Upper lobe of left lung (tissue), 6 donors: ENCODE measurements around the gene CDS2. TPM values are rescaled to one million over a fixed set of nuclear protein-coding genes. Genes with fewer than 3 reads are reported as not detected.

ENCODE experiments used
- ATAC-seq, 2 donors: fragments of 200-7000 bp; cut with Tn5 transposase; one replicate each; pipeline ENCODE4 v1.9.1; 2022; ENCODE audit warnings: mild to moderate bottlenecking in 2 of 2, moderate library complexity in 2 of 2; ENCODE audit not compliant: low FRiP score in 2 of 2
- DNase-seq, 2 donors: peaks; one replicate each; pipeline ENCODE4 v3.0.0-alpha.2; 2019 to 2020
- H3K27ac ChIP-seq, 4 donors: fragments of 200-600 bp; sonication (generic); one replicate each; pipeline ENCODE4 v1.5.1; 2016 to 2019
- H3K27me3 ChIP-seq, 4 donors: fragments of 200-600 bp; sonication (generic); one replicate each; pipeline ENCODE4 v1.5.1; 2017 to 2019
- H3K36me3 ChIP-seq, 4 donors: fragments of 200-600 bp; sonication (generic); one replicate each; pipeline ENCODE4 v1.5.1; 2016 to 2019
- H3K4me1 ChIP-seq, 4 donors: fragments of 200-600 bp; sonication (generic); one replicate each; pipeline ENCODE4 v1.5.1; 2018 to 2019
- H3K4me3 ChIP-seq, 4 donors: fragments of 200-600 bp; sonication (generic); one replicate each; pipeline ENCODE4 v1.5.1; 2017 to 2019; ENCODE audit warnings: mild to moderate bottlenecking in 2 of 4, moderate library complexity in 1 of 4
- H3K9me3 ChIP-seq, 4 donors: fragments of 200-600 bp; sonication (generic); one replicate each; pipeline ENCODE4 v1.5.1; 2018 to 2019
- CTCF ChIP-seq, 6 experiments: fragments of 450-650 bp in 4 of 6; fragments of 200-600 bp in 2 of 6; sonication (generic) in 2 of 6; IDR thresholded peaks; one replicate each; pipeline ENCODE4 v1.5.1; 2016 to 2019; ENCODE audit warnings: antibody characterized with exemption in 6 of 6
- EP300 ChIP-seq, 4 donors: sonication (generic); formaldehyde crosslinking; IDR thresholded peaks; one replicate each; pipeline ENCODE4 v1.5.1; 2017; ENCODE audit warnings: antibody characterized with exemption in 4 of 4, control low read depth in 2 of 4
- POLR2A ChIP-seq, 4 donors: fragments of 450-650 bp; IDR thresholded peaks; one replicate each; pipeline ENCODE4 v1.5.1; 2016 to 2017; ENCODE audit warnings: antibody characterized with exemption in 4 of 4, mild to moderate bottlenecking in 2 of 4
- POLR2AphosphoS5 ChIP-seq, 2 donors: sonication (generic); formaldehyde crosslinking; IDR thresholded peaks; one replicate each; pipeline ENCODE4 v1.5.1; 2017; ENCODE audit warnings: antibody characterized with exemption in 2 of 2
- WGBS, 2 donors: methylation state at CpG; one replicate each; pipeline ENCODE4 v1.1.5; 2017 to 2018; 5-methylcytosine and 5-hydroxymethylcytosine counted together
- total RNA-seq, 6 donors: library from RNA; depleted of rRNA in 4 of 6; stranded (reverse); fragments of >200 nt in 4 of 6; gene quantifications; one replicate each; pipeline versions ENCODE4 v1.1.0 to v1.2.1, GENCODE V29; 2016 to 2021
- donor health status: DM: no; HTN: no; CAD: no; lungs with moderate emphysema.
- donor health status: DM: no; HTN: yes; CAD: no; lungs with severe emphysema.

Gene CDS2
- total RNA-seq, 6 donors from 2014 or later = 26.2 to 64.0 (median 40.6) TPM

GRCh38 chr20:5127204-5127858 lies 523 bp downstream of the CDS2 start:
- WGBS, 2 donors = 0% methylated on average over 12 to 17 of the region's 44 CpGs
- DNase-seq = peak; percentile 44 to 62
- ATAC-seq = peak; percentile 27

GRCh38 chr20:5127859-5128424 lies 1.1 kb downstream of the CDS2 start:
- Histone ChIP-seq H3K27me3 (no peaks in the 10 kb centered on the region), H3K4me1 (peaks cover 22 to 48% (median 34%) of the 10 kb centered on the region in 4 donors), H3K36me3 (no peaks in the 10 kb centered on the region), H3K9me3 (no peaks in the 10 kb centered on the region), H3K4me3 (peak overlapping the region; percentile 65 to 100 (median 92)), H3K27ac (peak overlapping the region; percentile 91 to 99 (median 97))
- DNase-seq = peak in 1 of 2 donors; percentile 30
- no peak for ATAC-seq
- WGBS, 2 donors = 23 to 26% methylated on average over 6 of the region's 6 CpGs
- TF ChIP-seq POLR2AphosphoS5 (IDR thresholded peaks at IDR 0.05) (no peak), POLR2A (IDR thresholded peaks at IDR 0.05) (no peak), CTCF (IDR thresholded peaks at IDR 0.05) (no peak), EP300 (IDR thresholded peaks at IDR 0.05) (no peak)

More at GRCh38 chr20:5127204-5127858, 523 bp downstream of the CDS2 start:
- Histone ChIP-seq H3K4me1 (peaks cover 22 to 46% (median 32%) of the 10 kb centered on the region in 4 donors), H3K27me3 (no peaks in the 10 kb centered on the region), H3K9me3 (no peaks in the 10 kb centered on the region), H3K4me3 (peak overlapping the region; percentile 65 to 100 (median 92)), H3K36me3 (no peaks in the 10 kb centered on the region), H3K27ac (peak overlapping the region; percentile 91 to 99 (median 97))
- no peak for TF ChIP-seq CTCF (IDR thresholded peaks at IDR 0.05)
- TF ChIP-seq POLR2AphosphoS5 (IDR thresholded peaks at IDR 0.05) = peak in 1 of 2 donors; percentile 47
- TF ChIP-seq POLR2A (IDR thresholded peaks at IDR 0.05) = peak in 2 of 4 donors; percentile 2 to 34

- no peaks in the 10 kb centered on the region for H3K9me3 ChIP-seq
- DNase-seq (no peak), ATAC-seq (no peak)
- H3K4me3 ChIP-seq = no peak overlapping the region
- no peak for TF ChIP-seq POLR2AphosphoS5 (IDR thresholded peaks at IDR 0.05)
- H3K4me1 ChIP-seq = peaks cover 22 to 51% (median 40%) of the 10 kb centered on the region in 4 donors
- no peaks in the 10 kb centered on the region for H3K36me3 ChIP-seq
- WGBS, 2 donors = 56 to 68% methylated on average over 6 of the region's 6 CpGs
- H3K27me3 ChIP-seq = no peaks in the 10 kb centered on the region
- H3K27ac ChIP-seq = peak overlapping the region in 3 of 4 donors; percentile 95 to 99 (median 99)
Measured at GRCh38 chr20:5128886-5129285, 2.1 kb downstream of the CDS2 start.

- no peak overlapping the region for H3K4me3 ChIP-seq
- H3K9me3 ChIP-seq = no peaks in the 10 kb centered on the region
- no peak for ATAC-seq
- H3K27ac ChIP-seq = peak overlapping the region in 2 of 4 donors; percentile 42 to 50
- WGBS, 2 donors = 79 to 80% methylated on average over 5 of the region's 5 CpGs
- peaks cover 33 to 62% (median 54%) of the 10 kb centered on the region in 4 donors for H3K4me1 ChIP-seq
- no peaks in the 10 kb centered on the region for H3K27me3 ChIP-seq
- TF ChIP-seq POLR2AphosphoS5 (IDR thresholded peaks at IDR 0.05) (no peak), POLR2A (IDR thresholded peaks at IDR 0.05) (no peak), EP300 (IDR thresholded peaks at IDR 0.05) (no peak), CTCF (IDR thresholded peaks at IDR 0.05) (no peak)
- H3K36me3 ChIP-seq = peaks cover 0 to 4% (median 0%) of the 10 kb centered on the region in 4 donors
- DNase-seq = no peak
Measured at GRCh38 chr20:5131502-5131901, 4.7 kb downstream of the CDS2 start.

GRCh38 chr20:5133998-5134397 lies 7.2 kb downstream of the CDS2 start:
- peaks cover 22 to 51% (median 44%) of the 10 kb centered on the region in 4 donors for H3K4me1 ChIP-seq
- WGBS, 2 donors = 71 to 72% methylated on average over 6 of the region's 6 CpGs

More at GRCh38 chr20:5133998-5134397, 7.2 kb downstream of the CDS2 start:
- Histone ChIP-seq H3K27me3 (no peaks in the 10 kb centered on the region), H3K4me3 (no peak overlapping the region), H3K36me3 (peaks cover 0 to 4% (median 0%) of the 10 kb centered on the region in 4 donors), H3K9me3 (no peaks in the 10 kb centered on the region), H3K27ac (peak overlapping the region in 3 of 4 donors; percentile 57 to 66 (median 57))
- ATAC-seq (peak; percentile 12 to 34), DNase-seq (peak in 1 of 2 donors; percentile 84)
- TF ChIP-seq EP300 (IDR thresholded peaks at IDR 0.05) (peak in 1 of 4 donors; percentile 87), POLR2A (IDR thresholded peaks at IDR 0.05) (no peak), CTCF (IDR thresholded peaks at IDR 0.05) (no peak), POLR2AphosphoS5 (IDR thresholded peaks at IDR 0.05) (peak; percentile 14 to 45)
